HL-60/S4 (cell line): Measurements from ENCODE around the gene IRS2.

ENCODE experiments used
- in situ Hi-C: fragments of 300-500 bp; cut with MboI; formaldehyde crosslinking; loops from 2 replicates; pipeline ENCODE4 v1.14.3; 2022; ENCODE audit warnings: low sequenced_read_pairs

IRS2 gene

GRCh38 chr13:109715902-109716301 is 70.5 kb downstream of the IRS2 start:
- in situ Hi-C loops: no loop called here

DNA sequence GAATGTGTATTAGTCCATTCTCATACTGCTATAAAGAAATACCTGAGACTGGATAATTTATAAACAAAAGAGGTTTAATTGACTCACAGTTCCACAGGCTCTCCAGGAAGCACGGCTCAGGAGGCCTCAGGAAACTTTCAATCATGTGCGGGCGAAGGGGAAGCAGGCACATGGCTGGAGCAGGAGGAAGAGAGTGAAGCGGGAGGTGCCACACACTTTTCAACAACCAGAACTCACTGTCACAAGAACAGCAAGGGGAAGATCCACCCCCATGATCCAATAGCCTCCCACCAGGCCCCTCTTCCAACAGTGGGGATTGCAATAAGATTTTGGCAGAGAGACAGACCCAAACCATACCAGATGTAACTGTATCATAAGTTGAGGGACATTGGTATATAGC is 72.7 kb downstream of the IRS2 start:
- in situ Hi-C loops: no loop called here

GRCh38 chr13:109712124-109712722 is 74.2 kb downstream of the IRS2 start:
- in situ Hi-C loops: no loop called here

DNA sequence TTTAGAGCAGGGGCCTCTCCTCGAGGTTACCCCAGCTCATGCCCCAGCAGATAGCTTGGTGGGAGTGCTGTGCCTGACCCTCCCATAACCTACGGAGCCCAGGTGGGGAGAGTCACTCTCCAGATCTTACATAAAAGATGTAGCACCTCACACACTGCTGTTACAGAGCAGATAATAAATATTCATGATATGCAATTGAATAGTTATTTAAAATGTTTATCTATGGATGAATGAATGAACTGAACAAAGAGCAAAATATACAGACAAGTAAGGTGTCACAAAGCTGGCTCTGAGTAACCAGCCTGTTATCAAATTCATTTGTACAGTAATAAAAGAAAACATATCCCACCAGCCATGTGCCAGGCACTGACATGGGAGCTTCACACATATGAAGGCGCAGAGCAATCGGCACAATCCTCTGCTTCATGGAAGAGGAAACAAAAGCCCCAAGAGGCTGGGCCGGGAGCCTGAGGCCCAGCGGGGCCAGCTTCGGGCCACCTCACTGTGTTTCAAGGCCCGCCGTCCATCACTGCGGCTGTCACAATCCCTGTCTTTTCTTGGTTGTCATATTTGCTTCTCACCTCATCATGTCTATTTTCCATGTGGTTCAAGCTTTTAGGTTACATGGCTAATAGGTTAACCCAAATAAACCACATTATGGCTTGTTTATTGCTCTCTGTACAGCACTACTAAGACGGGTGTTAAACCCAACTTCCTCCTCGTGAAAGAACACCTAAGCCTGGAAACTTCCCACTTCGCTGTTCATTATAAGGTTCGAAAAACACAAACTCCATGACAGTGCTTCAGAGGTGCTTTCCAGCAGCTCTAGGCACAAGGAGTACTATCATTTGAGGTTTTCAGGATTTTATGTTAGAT is 78.4 kb downstream of the IRS2 start:
- in situ Hi-C loops: no loop called here

- in situ Hi-C loops: no loop called here
Observed at GRCh38 chr13:109707044-109707741, 79.2 kb downstream of the IRS2 start.

- in situ Hi-C loops: no loop called here
Observed at GRCh38 chr13:109706015-109706715, 80.2 kb downstream of the IRS2 start.

GRCh38 chr13:109704771-109705635 is 81.4 kb downstream of the IRS2 start:
- in situ Hi-C loops: no loop called here

- in situ Hi-C loops: no loop called here
Observed at GRCh38 chr13:109703250-109703649, 83.1 kb downstream of the IRS2 start.
